H1 (cell line): ENCODE data around the gene MED17. TPM values are rescaled to one million over a fixed set of nuclear protein-coding genes. Genes with fewer than 3 reads are reported as not detected.

Experiments
- CTCF ChIA-PET: fragments of 300-600 bp; sonication (Branson Sonifier 250); formaldehyde crosslinking; loops from one replicate; lab custom pipeline; 2021; ENCODE audit not compliant: partially characterized antibody; lab: Charles Lee
- POLR2A ChIA-PET: fragments of 300-600 bp; sonication (Branson Sonifier 250); formaldehyde crosslinking; loops from one replicate; lab custom pipeline; 2021; ENCODE audit warnings: inconsistent platforms; ENCODE audit not compliant: partially characterized antibody; lab: Charles Lee
- DNase-seq, 2 experiments: peaks; one replicate each; pipeline versions ENCODE4 v3.0.0 to v3.0.0-alpha.2; 2010 to 2022; ENCODE audit warnings: low spot score in 2 of 2, low read depth in 1 of 2, mixed read lengths in 1 of 2
- FAIRE-seq: peaks from 2 replicates; lab custom pipeline; 2011; peaks lifted over from hg19 to GRCh38; lab: Jason Lieb, UNC
- H2AFZ ChIP-seq: 2 replicates; pipeline ENCODE4 v1.8.1; 2012; ENCODE audit warnings: low read length, inconsistent platforms
- H2AK5ac ChIP-seq: 2 replicates; pipeline ENCODE4 v1.6.1; 2013; ENCODE audit warnings: low read depth, low read length
- H2BK120ac ChIP-seq: replicated peaks from 2 replicates; pipeline ENCODE3; 2013; ENCODE audit warnings: low read depth, low read length, inconsistent platforms
- H2BK12ac ChIP-seq: 2 replicates; pipeline ENCODE4 v1.6.1; 2013; ENCODE audit warnings: low read depth, low read length
- H2BK15ac ChIP-seq: 2 replicates; pipeline ENCODE4 v1.6.1; 2013; ENCODE audit warnings: low read length
- H2BK20ac ChIP-seq: 2 replicates; pipeline ENCODE4 v1.6.1; 2013; ENCODE audit warnings: low read length
- H2BK5ac ChIP-seq: 2 replicates; pipeline ENCODE4 v1.6.1; 2013; ENCODE audit warnings: low read depth, low read length
- H3K14ac ChIP-seq: 2 replicates; pipeline ENCODE4 v1.6.1; 2013; ENCODE audit warnings: inconsistent platforms; ENCODE audit not compliant: insufficient read length
- H3K18ac ChIP-seq: 2 replicates; pipeline ENCODE4 v1.6.1; 2013; ENCODE audit warnings: low read length; ENCODE audit errors: extremely low read depth
- H3K23ac ChIP-seq: 2 replicates; pipeline ENCODE4 v1.6.1; 2013; ENCODE audit warnings: inconsistent platforms; ENCODE audit not compliant: insufficient read length
- H3K23me2 ChIP-seq: 2 replicates; pipeline ENCODE4 v1.6.1; 2013; ENCODE audit warnings: low read depth, low read length
- H3K27ac ChIP-seq: 2 replicates; pipeline ENCODE4 v1.6.1; 2011; ENCODE audit warnings: low read depth, low read length, inconsistent platforms
- H3K27me3 ChIP-seq, 4 experiments: replicated peaks in 1 of 4; 1 replicate in 1 of 4; 2 replicates in 3 of 4; pipeline versions ENCODE4 v1.6.1 to v1.8.1; 2011 to 2013; ENCODE audit warnings: low read length in 3 of 4, mild to moderate bottlenecking in 3 of 4, inconsistent platforms in 2 of 4, mixed read lengths in 2 of 4, moderate library complexity in 1 of 4; ENCODE audit not compliant: control insufficient read depth in 3 of 4, insufficient read depth in 3 of 4; ENCODE audit errors: extremely low read depth in 1 of 4
- H3K36me3 ChIP-seq, 4 experiments: 2 replicates each; pipeline versions ENCODE4 v1.6.1 to v1.8.1; 2011 to 2013; ENCODE audit warnings: mild to moderate bottlenecking in 4 of 4, low read length in 3 of 4, moderate library complexity in 2 of 4, control low read depth in 1 of 4, inconsistent platforms in 1 of 4; ENCODE audit not compliant: insufficient read depth in 4 of 4, control insufficient read depth in 2 of 4
- H3K4ac ChIP-seq: replicated peaks from 2 replicates; pipeline ENCODE3; 2013; ENCODE audit warnings: low read length, low read depth, mixed read lengths, inconsistent platforms; ENCODE audit not compliant: insufficient read length
- H3K4me1 ChIP-seq, 4 experiments: replicated peaks in 1 of 4; 1 replicate in 1 of 4; 2 replicates in 3 of 4; pipeline versions ENCODE4 v1.6.1 to v1.8.1; 2011 to 2013; ENCODE audit warnings: low read length in 3 of 4, inconsistent platforms in 2 of 4, mixed read lengths in 1 of 4; ENCODE audit not compliant: insufficient read depth in 4 of 4, control insufficient read depth in 3 of 4
- H3K4me2 ChIP-seq, 2 experiments: 2 replicates each; pipeline versions ENCODE4 v1.6.1 to v1.8.1; 2011 to 2013; ENCODE audit warnings: low read depth in 2 of 2, low read length in 2 of 2, control low read depth in 1 of 2, inconsistent platforms in 1 of 2, mild to moderate bottlenecking in 1 of 2; ENCODE audit not compliant: insufficient read depth in 1 of 2
- H3K4me3 ChIP-seq, 4 experiments: fragments of 200-600, 300-600 bp in 1 of 4; sonication (generic), shearing (Covaris generic), sonication (Bioruptor Twin) in 1 of 4; 2 replicates each; pipeline versions ENCODE4 v1.5.1 to v1.8.1; 2011 to 2016; ENCODE audit warnings: low read length in 4 of 4, low read depth in 3 of 4, control low read depth in 2 of 4, inconsistent platforms in 2 of 4, mild to moderate bottlenecking in 2 of 4, mixed read lengths in 1 of 4, moderate library complexity in 1 of 4; ENCODE audit not compliant: insufficient read depth in 2 of 4; ENCODE audit errors: extremely low read depth in 1 of 4
- H3K56ac ChIP-seq: replicated peaks from 2 replicates; pipeline ENCODE3; 2013; ENCODE audit warnings: low read depth, mild to moderate bottlenecking, mixed read lengths, low read length, inconsistent platforms; ENCODE audit not compliant: insufficient read length
- H3K79me1 ChIP-seq: 2 replicates; pipeline ENCODE4 v1.6.1; 2013; ENCODE audit warnings: low read depth, low read length, control low read depth
- H3K79me2 ChIP-seq, 2 experiments: 2 replicates each; pipeline versions ENCODE4 v1.6.1 to v1.8.1; 2012 to 2013; ENCODE audit warnings: low read length in 2 of 2, mild to moderate bottlenecking in 2 of 2, inconsistent platforms in 1 of 2; ENCODE audit not compliant: insufficient read depth in 2 of 2, control insufficient read depth in 1 of 2
- H3K9ac ChIP-seq, 4 experiments: replicated peaks in 1 of 4; 1 replicate in 1 of 4; 2 replicates in 3 of 4; pipeline versions ENCODE4 v1.6.1 to v1.8.1; 2011 to 2013; ENCODE audit warnings: low read depth in 3 of 4, low read length in 3 of 4, control low read depth in 2 of 4, mild to moderate bottlenecking in 2 of 4, moderate library complexity in 2 of 4, inconsistent platforms in 1 of 4; ENCODE audit errors: extremely low read depth in 1 of 4
- H3K9me3 ChIP-seq, 2 experiments: 2 replicates each; pipeline versions ENCODE4 v1.6.1 to v1.8.1; 2012 to 2013; ENCODE audit warnings: mild to moderate bottlenecking in 2 of 2, moderate library complexity in 2 of 2, control low read depth in 1 of 2, inconsistent platforms in 1 of 2, low read depth in 1 of 2, low read length in 1 of 2, mixed read lengths in 1 of 2; ENCODE audit not compliant: insufficient read depth in 2 of 2
- H4K20me1 ChIP-seq, 2 experiments: replicated peaks in 1 of 2; 2 replicates each; pipeline versions ENCODE3 to v1.8.1; 2011 to 2013; ENCODE audit warnings: inconsistent platforms in 2 of 2, low read length in 2 of 2, mild to moderate bottlenecking in 1 of 2; ENCODE audit not compliant: insufficient read depth in 2 of 2, control insufficient read depth in 1 of 2
- H4K5ac ChIP-seq: 2 replicates; pipeline ENCODE4 v1.6.1; 2013; ENCODE audit warnings: low read length, low read depth, mixed read lengths, inconsistent platforms; ENCODE audit not compliant: insufficient read length
- H4K8ac ChIP-seq: 2 replicates; pipeline ENCODE4 v1.8.0; 2013; ENCODE audit warnings: mild to moderate bottlenecking, moderate library complexity, low read length, inconsistent platforms; ENCODE audit not compliant: insufficient read depth; ENCODE audit errors: extremely low read depth
- H4K91ac ChIP-seq: replicated peaks from 2 replicates; pipeline ENCODE3; 2013; ENCODE audit warnings: low read length, mixed read lengths, inconsistent platforms; ENCODE audit not compliant: insufficient read length
- BRCA1 ChIP-seq: IDR thresholded peaks from 2 replicates; pipeline ENCODE4 v1.6.1; 2012; ENCODE audit warnings: low read depth, low read length, improper control_type of control experiment
- CBX5 ChIP-seq: fragments of 300-800, 300-1000 bp; sonication (generic); IDR thresholded peaks from 2 replicates; pipeline ENCODE4 v1.7.1; 2016; ENCODE audit warnings: antibody characterized with exemption, low read length, low read depth
- CBX8 ChIP-seq: fragments of 300-800, 300-1000 bp; sonication (generic); IDR thresholded peaks from 2 replicates; pipeline ENCODE4 v1.7.1; 2016; ENCODE audit warnings: low read depth, low read length, borderline replicate concordance
- EP300 ChIP-seq, 2 experiments: IDR thresholded peaks; 1 replicate in 1 of 2; 2 replicates in 1 of 2; pipeline ENCODE4 v1.6.1; 2011 to 2012; ENCODE audit warnings: low read depth in 2 of 2, low read length in 2 of 2, mild to moderate bottlenecking in 2 of 2, borderline replicate concordance in 1 of 2, inconsistent platforms in 1 of 2, moderate library complexity in 1 of 2
- FOSL1 ChIP-seq: IDR thresholded peaks from 2 replicates; pipeline ENCODE4 v1.6.1; 2011; ENCODE audit warnings: mild to moderate bottlenecking, low read depth, low read length, moderate library complexity; ENCODE audit not compliant: insufficient read depth
- GABPA ChIP-seq: IDR thresholded peaks from 2 replicates; pipeline ENCODE4 v1.6.1; 2011; ENCODE audit warnings: mild to moderate bottlenecking, low read length, moderate library complexity, borderline replicate concordance; ENCODE audit not compliant: insufficient read depth
- JUN ChIP-seq: IDR thresholded peaks from 2 replicates; pipeline ENCODE4 v1.6.1; 2011; ENCODE audit warnings: low read depth, mild to moderate bottlenecking, improper control_type of control experiment, low read length
- KDM4A ChIP-seq: IDR thresholded peaks from one replicate; pipeline ENCODE4 v1.7.1; 2012; ENCODE audit warnings: low read depth, mild to moderate bottlenecking, moderate library complexity, low read length, inconsistent platforms; ENCODE audit not compliant: severe bottlenecking
- POU5F1 ChIP-seq: IDR thresholded peaks from 2 replicates; pipeline ENCODE4 v1.6.1; 2011; ENCODE audit warnings: low read depth, mild to moderate bottlenecking, low read length, moderate library complexity
- RAD21 ChIP-seq, 2 experiments: IDR thresholded peaks in 1 of 2; conservative IDR thresholded peaks in 1 of 2; 2 replicates each; pipeline ENCODE4 v1.6.1; 2011; ENCODE audit warnings: low read depth in 2 of 2, low read length in 2 of 2, improper control_type of control experiment in 1 of 2, inconsistent platforms in 1 of 2, mild to moderate bottlenecking in 1 of 2, moderate library complexity in 1 of 2
- SIN3A ChIP-seq, 2 experiments: IDR thresholded peaks in 1 of 2; conservative IDR thresholded peaks in 1 of 2; 2 replicates each; pipeline ENCODE4 v1.6.1; 2011 to 2012; ENCODE audit warnings: low read length in 2 of 2, improper control_type of control experiment in 1 of 2, low read depth in 1 of 2, mild to moderate bottlenecking in 1 of 2
- SP2 ChIP-seq: IDR thresholded peaks from 2 replicates; pipeline ENCODE4 v1.6.1; 2012; ENCODE audit warnings: mild to moderate bottlenecking, low read length, inconsistent platforms
- SP4 ChIP-seq: IDR thresholded peaks from 2 replicates; pipeline ENCODE4 v1.6.1; 2012; ENCODE audit warnings: low read length, inconsistent platforms
- WGBS, 2 experiments: shearing (Covaris generic) in 1 of 2; methylation state at CpG; one replicate each; pipeline versions ENCODE4 v1.1.6 to v1.1.7; 2013 to 2015; ENCODE audit warnings: low lambda C conversion rate in 2 of 2, mixed read lengths in 2 of 2, inconsistent platforms in 1 of 2, low coverage in 1 of 2, missing lambda C conversion rate in 1 of 2; ENCODE audit not compliant: insufficient replicate concordance in 2 of 2, insufficient coverage in 1 of 2, insufficient read length in 1 of 2; ENCODE audit errors: extremely low coverage in 1 of 2, missing lambda C conversion rate in 1 of 2; 5-methylcytosine and 5-hydroxymethylcytosine counted together
- polyA plus RNA-seq, 7 experiments: library from polyadenylated mRNA; depleted of rRNA in 3 of 7; stranded (reverse) in 5 of 7; unstranded in 2 of 7; fragments of >200 nt in 5 of 7; fragments of 200-250 nt in 2 of 7; gene quantifications; 1 replicate in 5 of 7; 2 replicates in 1 of 7; 4 replicates in 1 of 7; pipeline versions ENCODE4 v1.2.1 to v1.2.3, GENCODE V29; 2011 to 2013; ENCODE audit warnings: missing spikeins in 2 of 7, mixed read lengths in 2 of 7
- total RNA-seq: library from RNA; stranded (reverse); fragmentation: NEBNext Ultra II Directional; extraction: Animal tissue kit (Norgen Biotek cat#: 25700); gene quantifications from 2 replicates; pipeline ENCODE4 v1.2.1, GENCODE V29; 2021

Gene MED17
- total and polyA plus RNA-seq, 2 of the 8 experiments (the other 6 are each of a cell fraction or from before 2014, with no cell fraction given): 8.8 to 33.7 TPM

DNA sequence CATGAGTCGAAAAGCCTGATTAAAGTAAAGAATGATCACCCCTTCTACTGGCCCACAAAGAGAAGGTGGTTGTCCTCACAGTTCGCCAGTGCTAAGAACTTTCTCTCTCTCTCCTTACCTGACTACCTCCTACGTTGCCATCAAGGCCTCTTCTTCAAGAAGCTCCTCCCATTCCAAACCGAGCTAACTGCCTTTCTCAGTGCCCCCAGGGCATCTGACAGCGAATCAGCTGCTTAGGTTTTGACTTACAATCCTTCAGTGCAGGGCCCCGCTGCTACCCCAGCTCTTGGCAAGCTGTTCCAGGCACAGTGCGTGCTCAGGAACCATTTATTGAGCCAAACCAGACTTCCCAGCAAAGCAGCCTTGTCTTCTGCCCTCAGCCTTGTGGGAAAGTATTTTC lies 60.5 kb downstream of the MED17 start:
- no peaks in the 10 kb centered on the region for H3K79me1 ChIP-seq
- H3K79me2 ChIP-seq: no peaks in the 10 kb centered on the region
- H3K14ac ChIP-seq: no peak overlapping the region
- H3K56ac ChIP-seq: no peak overlapping the region
- no peaks in the 10 kb centered on the region for H4K20me1 ChIP-seq
- no peak overlapping the region for H2BK12ac ChIP-seq
- H2BK5ac ChIP-seq: no peak overlapping the region
- H4K91ac ChIP-seq: no peak overlapping the region
- DNase-seq (no peak), FAIRE-seq (no peak)
- H4K5ac ChIP-seq: no peak overlapping the region
- no peak overlapping the region for H3K27ac ChIP-seq
- H4K8ac ChIP-seq: no peak overlapping the region
- peaks cover 0 to 1% (median under 1%) of the 10 kb centered on the region in 4 experiments; a peak in 1 of 7 replicates for H3K4me1 ChIP-seq
- 78% methylated on average over 7 of the region's 7 CpGs; no CpG with 5 or more reads in 1 of the 2 experiments for WGBS, 2 experiments
- no peak overlapping the region for H2BK20ac ChIP-seq
- H3K23ac ChIP-seq: no peak overlapping the region
- no peaks in the 10 kb centered on the region; a peak in 2 of 7 replicates for H3K27me3 ChIP-seq
- H3K23me2 ChIP-seq: no peaks in the 10 kb centered on the region
- H2BK15ac ChIP-seq: no peak overlapping the region
- no peaks in the 10 kb centered on the region for H3K9me3 ChIP-seq
- ChIA-PET POLR2A (interaction anchor here (0.6 to 1.0 kb wide), 2 partner anchors 22 to 650 kb away, joined by 3 read pairs; no protein-coding TSS in a partner anchor), CTCF (interaction anchor here (0.8 to 1.7 kb wide), 4 partner anchors 14 to 51 kb away, joined by 3 to 6 read pairs (median 4); no protein-coding TSS in a partner anchor)
- H3K4me2 ChIP-seq: no peak overlapping the region
- H2AFZ ChIP-seq: no peak overlapping the region
- H3K4me3 ChIP-seq: no peak overlapping the region
- no peak for TF ChIP-seq EP300 (IDR thresholded peaks at IDR 0.05; ENCODE audit: borderline replicate concordance in 1 of 2, low read depth in 2 of 2, low read length in 2 of 2)
- no peak for TF ChIP-seq SIN3A (conservative IDR thresholded peaks at IDR 0.05 in 1 of 2, IDR thresholded peaks at IDR 0.05 in 1 of 2; ENCODE audit: low read depth in 1 of 2, low read length in 2 of 2)
- TF ChIP-seq POU5F1: no peak
- no peak for TF ChIP-seq SP2
- TF ChIP-seq CBX8: no peak
- TF ChIP-seq KDM4A: no peak
- no peak for TF ChIP-seq JUN
- TF ChIP-seq GABPA: no peak
- no peak for TF ChIP-seq BRCA1
- TF ChIP-seq SP4: no peak
- TF ChIP-seq FOSL1: no peak
- TF ChIP-seq CBX5: no peak
- no peak for TF ChIP-seq RAD21 (IDR thresholded peaks at IDR 0.05 in 1 of 2, conservative IDR thresholded peaks at IDR 0.05 in 1 of 2; ENCODE audit: low read depth in 2 of 2, low read length in 2 of 2)
- H2BK120ac ChIP-seq: no peak overlapping the region
- H2AK5ac ChIP-seq: no peak overlapping the region
- H3K36me3 ChIP-seq: no peaks in the 10 kb centered on the region
- H3K4ac ChIP-seq: no peak overlapping the region
- H3K9ac ChIP-seq: no peak overlapping the region
- no peak overlapping the region for H3K18ac ChIP-seq
